Caco-2 (cell line): Measurements from ENCODE around the gene LSP1. TPM values are rescaled to one million over a fixed set of nuclear protein-coding genes. Genes with fewer than 3 reads are reported as not detected.

Experiments used
- BruUV-seq: library from RNA; stranded (reverse); fragments of 400-500 nt; replicated peaks from 2 replicates; lab custom pipeline; 2021; lab: Mats Ljungman, UMichigan
- CTCF ChIA-PET: fragments of 300-600 bp; sonication (Branson Sonifier 250); formaldehyde crosslinking; loops from one replicate; lab custom pipeline; 2022; ENCODE audit warnings: antibody characterized with exemption; lab: Charles Lee
- POLR2A ChIA-PET: fragments of 300-600 bp; sonication (Branson Sonifier 250); formaldehyde crosslinking; loops from one replicate; lab custom pipeline; 2022; ENCODE audit warnings: antibody characterized with exemption; lab: Charles Lee
- DNase-seq, 2 experiments: peaks; one replicate each; pipeline versions ENCODE4 v3.0.0 to v3.0.0-alpha.2; 2020 to 2022
- H3K27me3 ChIP-seq: replicated peaks from 2 replicates; pipeline ENCODE4 v1.6.0; 2011; ENCODE audit warnings: low read length; ENCODE audit not compliant: control insufficient read depth, insufficient read depth
- H3K36me3 ChIP-seq: 2 replicates; pipeline ENCODE4 v1.5.1; 2011; ENCODE audit warnings: low read length; ENCODE audit not compliant: control insufficient read depth, insufficient read depth
- H3K4me1 ChIP-seq: fragments of 250-450 bp; sonication (Bioruptor Pico); 2 replicates; pipeline ENCODE4 v1.5.1; 2020; ENCODE audit warnings: mild to moderate bottlenecking
- H3K4me3 ChIP-seq: 2 replicates; pipeline ENCODE4 v1.5.1; 2011; ENCODE audit warnings: low read depth, mild to moderate bottlenecking, control low read depth, low read length
- H3K9me3 ChIP-seq: fragments of 250-450 bp; sonication (Bioruptor Pico); 2 replicates; pipeline ENCODE4 v1.5.1; 2020; ENCODE audit warnings: mild to moderate bottlenecking, moderate library complexity
- H3K27ac Mint-ChIP-seq: one replicate; pipeline ENCODE4 v1.8.0; 2022; ENCODE audit warnings: mixed read lengths; ENCODE audit not compliant: unreplicated experiment
- H3K27me3 Mint-ChIP-seq: one replicate; pipeline ENCODE4 v1.8.0; 2022; ENCODE audit warnings: mixed read lengths; ENCODE audit not compliant: insufficient read depth, unreplicated experiment
- H3K36me3 Mint-ChIP-seq: one replicate; pipeline ENCODE4 v1.8.0; 2022; ENCODE audit warnings: mild to moderate bottlenecking, mixed read lengths; ENCODE audit not compliant: insufficient read depth, unreplicated experiment
- H3K4me1 Mint-ChIP-seq: one replicate; pipeline ENCODE4 v1.8.0; 2022; ENCODE audit warnings: low read depth, mixed read lengths; ENCODE audit not compliant: unreplicated experiment
- H3K4me3 Mint-ChIP-seq: one replicate; pipeline ENCODE4 v1.8.0; 2022; ENCODE audit warnings: mild to moderate bottlenecking, moderate library complexity, mixed read lengths; ENCODE audit not compliant: unreplicated experiment
- H3K9me3 Mint-ChIP-seq: one replicate; pipeline ENCODE4 v1.8.0; 2022; ENCODE audit warnings: mixed read lengths; ENCODE audit not compliant: unreplicated experiment
- intact Hi-C: fragments of 100-400 bp; cut with micrococcal nuclease; formaldehyde crosslinking; loops from one replicate; pipeline ENCODE4 v1.10.0; 2022; ENCODE audit not compliant: unreplicated experiment
- total RNA-seq: library from RNA; stranded (reverse); gene quantifications from 2 replicates; pipeline ENCODE4 v1.2.3, GENCODE V29; 2022
- TF ChIP-seq, protein P1 (sequence below), 2 experiments: fragments of 200-600 bp in 1 of 2; IDR thresholded peaks; 1 replicate in 1 of 2; 2 replicates in 1 of 2; pipeline versions ENCODE4 v1.5.1 to v1.8.0; 2011 to 2022; ENCODE audit warnings: antibody characterized with exemption in 1 of 2, control low read depth in 1 of 2, inconsistent platforms in 1 of 2, low read depth in 1 of 2, low read length in 1 of 2, mild to moderate bottlenecking in 1 of 2, moderate library complexity in 1 of 2; ENCODE audit not compliant: insufficient read depth in 1 of 2, severe bottlenecking in 1 of 2, unreplicated experiment in 1 of 2

LSP1 gene
- total RNA-seq, 1 experiment from 2014 or later: not detected

DNA sequence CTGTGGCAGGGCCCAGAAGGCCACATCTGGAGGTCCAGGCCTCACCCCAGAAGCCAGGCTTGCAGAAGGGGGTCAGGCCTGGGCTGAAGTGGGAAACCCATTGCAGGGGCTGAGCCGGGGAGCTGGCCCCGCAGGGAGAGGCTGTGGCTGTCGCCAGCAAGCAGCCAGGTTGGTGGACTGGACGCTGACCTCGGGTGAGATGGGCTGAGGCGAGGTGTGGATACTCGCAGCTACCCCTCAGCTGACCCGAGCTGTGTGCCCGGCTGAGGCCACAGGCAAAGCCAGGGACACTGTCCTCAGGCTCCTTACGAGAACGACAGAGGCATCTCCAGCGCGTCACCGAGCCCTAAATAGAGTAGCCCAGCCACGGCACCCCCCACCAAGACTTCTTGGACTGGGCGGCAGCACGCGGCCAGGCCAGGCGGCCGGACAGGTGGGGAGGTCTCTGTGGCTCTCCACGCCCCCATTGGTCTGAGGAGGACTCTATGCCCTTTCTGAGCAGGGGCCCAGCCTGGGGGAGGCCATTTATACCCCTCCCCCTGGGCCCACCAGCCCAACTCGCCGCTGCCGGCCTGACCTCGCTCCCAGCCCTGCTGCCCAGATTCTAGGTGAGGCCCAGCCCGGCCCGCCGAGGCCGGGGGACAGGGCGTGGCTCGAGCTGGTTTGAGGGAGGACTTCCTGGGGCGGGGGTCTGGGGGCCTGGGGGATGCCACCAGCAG, 14.3 kb upstream of the LSP1 start, which contains the start of gene TNNI2:
TSS of gene TNNI2 (plus strand) at position 556 of the 719 bp plus-strand sequence. CDS start 716 bp downstream, outside the sequence.
- CTCF ChIA-PET: interaction anchor here (0.6 kb wide), 2 partner anchors 10 kb away, joined by 3 read pairs; no protein-coding TSS in a partner anchor
- H3K4me3 ChIP-seq: no peak within 1 kb of the TSS
- no peak within 1 kb of the TSS for H3K27ac Mint-ChIP-seq
- H3K4me1 ChIP-seq: peaks cover 32% of the 10 kb centered on the region
- BruUV-seq: no TSS peak
- no peaks in the 10 kb centered on the region for H3K36me3 ChIP-seq
- POLR2A ChIA-PET: interaction anchor here (0.7 kb wide), 1 partner anchor 318 kb away, joined by 3 read pairs; no protein-coding TSS in a partner anchor
- intact Hi-C loops: no loop called here
- DNase-seq: no peak
- H3K9me3 Mint-ChIP-seq: no peaks in the 10 kb centered on the region
- peaks cover 10% of the 10 kb centered on the region for H3K4me1 Mint-ChIP-seq
- no peaks in the 10 kb centered on the region for H3K27me3 Mint-ChIP-seq
- no peaks in the 10 kb centered on the region for H3K27me3 ChIP-seq
- no peaks in the 10 kb centered on the region for H3K9me3 ChIP-seq
- H3K36me3 Mint-ChIP-seq: peaks cover 13% of the 10 kb centered on the region
- H3K4me3 Mint-ChIP-seq: no peak within 1 kb of the TSS
- TF ChIP-seq, protein P1, sequence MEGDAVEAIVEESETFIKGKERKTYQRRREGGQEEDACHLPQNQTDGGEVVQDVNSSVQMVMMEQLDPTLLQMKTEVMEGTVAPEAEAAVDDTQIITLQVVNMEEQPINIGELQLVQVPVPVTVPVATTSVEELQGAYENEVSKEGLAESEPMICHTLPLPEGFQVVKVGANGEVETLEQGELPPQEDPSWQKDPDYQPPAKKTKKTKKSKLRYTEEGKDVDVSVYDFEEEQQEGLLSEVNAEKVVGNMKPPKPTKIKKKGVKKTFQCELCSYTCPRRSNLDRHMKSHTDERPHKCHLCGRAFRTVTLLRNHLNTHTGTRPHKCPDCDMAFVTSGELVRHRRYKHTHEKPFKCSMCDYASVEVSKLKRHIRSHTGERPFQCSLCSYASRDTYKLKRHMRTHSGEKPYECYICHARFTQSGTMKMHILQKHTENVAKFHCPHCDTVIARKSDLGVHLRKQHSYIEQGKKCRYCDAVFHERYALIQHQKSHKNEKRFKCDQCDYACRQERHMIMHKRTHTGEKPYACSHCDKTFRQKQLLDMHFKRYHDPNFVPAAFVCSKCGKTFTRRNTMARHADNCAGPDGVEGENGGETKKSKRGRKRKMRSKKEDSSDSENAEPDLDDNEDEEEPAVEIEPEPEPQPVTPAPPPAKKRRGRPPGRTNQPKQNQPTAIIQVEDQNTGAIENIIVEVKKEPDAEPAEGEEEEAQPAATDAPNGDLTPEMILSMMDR (IDR thresholded peaks at IDR 0.05; ENCODE audit: insufficient read depth in 1 of 2, low read depth in 1 of 2, low read length in 1 of 2, severe bottlenecking in 1 of 2, unreplicated experiment in 1 of 2): no peak

GRCh38 chr11:1839204-1839923, 13.5 kb upstream of the LSP1 start:
- Histone ChIP-seq H3K4me3 (no peak overlapping the region), H3K27me3 (no peaks in the 10 kb centered on the region), H3K36me3 (no peaks in the 10 kb centered on the region), H3K4me1 (peaks cover 29% of the 10 kb centered on the region), H3K9me3 (no peaks in the 10 kb centered on the region)
- ChIA-PET CTCF (interaction anchor here (0.6 kb wide), 3 partner anchors 9 to 312 kb away, joined by 3 to 4 read pairs (median 3); no protein-coding TSS in a partner anchor), POLR2A (interaction anchor here (0.7 kb wide), 1 partner anchor 317 kb away, joined by 3 read pairs; no protein-coding TSS in a partner anchor)
- H3K4me1 Mint-ChIP-seq: peaks cover 4% of the 10 kb centered on the region
- no TSS peak for BruUV-seq
- H3K27ac Mint-ChIP-seq: no peak overlapping the region
- intact Hi-C loops: no loop called here
- no peaks in the 10 kb centered on the region for H3K27me3 Mint-ChIP-seq
- peaks cover 6% of the 10 kb centered on the region for H3K36me3 Mint-ChIP-seq
- H3K9me3 Mint-ChIP-seq: no peaks in the 10 kb centered on the region
- TF ChIP-seq, protein P1 (IDR thresholded peaks at IDR 0.05; ENCODE audit: insufficient read depth in 1 of 2, low read depth in 1 of 2, low read length in 1 of 2, severe bottlenecking in 1 of 2, unreplicated experiment in 1 of 2): no peak
- H3K4me3 Mint-ChIP-seq: no peak overlapping the region
- DNase-seq: no peak
